ENCODE measurements around the gene RAP1GAP2.
"Not testable (repeated sequence)": the region's sequence is repeated elsewhere in the genome, so short reads cannot be mapped to it uniquely, and the experiment has no call there.

The RAP1GAP2 gene

GRCh38 chr17:3026125-3026855 is 230.1 kb downstream of the RAP1GAP2 start:
- DNase-seq (ENCODE audit: low read depth): no peak

DNA sequence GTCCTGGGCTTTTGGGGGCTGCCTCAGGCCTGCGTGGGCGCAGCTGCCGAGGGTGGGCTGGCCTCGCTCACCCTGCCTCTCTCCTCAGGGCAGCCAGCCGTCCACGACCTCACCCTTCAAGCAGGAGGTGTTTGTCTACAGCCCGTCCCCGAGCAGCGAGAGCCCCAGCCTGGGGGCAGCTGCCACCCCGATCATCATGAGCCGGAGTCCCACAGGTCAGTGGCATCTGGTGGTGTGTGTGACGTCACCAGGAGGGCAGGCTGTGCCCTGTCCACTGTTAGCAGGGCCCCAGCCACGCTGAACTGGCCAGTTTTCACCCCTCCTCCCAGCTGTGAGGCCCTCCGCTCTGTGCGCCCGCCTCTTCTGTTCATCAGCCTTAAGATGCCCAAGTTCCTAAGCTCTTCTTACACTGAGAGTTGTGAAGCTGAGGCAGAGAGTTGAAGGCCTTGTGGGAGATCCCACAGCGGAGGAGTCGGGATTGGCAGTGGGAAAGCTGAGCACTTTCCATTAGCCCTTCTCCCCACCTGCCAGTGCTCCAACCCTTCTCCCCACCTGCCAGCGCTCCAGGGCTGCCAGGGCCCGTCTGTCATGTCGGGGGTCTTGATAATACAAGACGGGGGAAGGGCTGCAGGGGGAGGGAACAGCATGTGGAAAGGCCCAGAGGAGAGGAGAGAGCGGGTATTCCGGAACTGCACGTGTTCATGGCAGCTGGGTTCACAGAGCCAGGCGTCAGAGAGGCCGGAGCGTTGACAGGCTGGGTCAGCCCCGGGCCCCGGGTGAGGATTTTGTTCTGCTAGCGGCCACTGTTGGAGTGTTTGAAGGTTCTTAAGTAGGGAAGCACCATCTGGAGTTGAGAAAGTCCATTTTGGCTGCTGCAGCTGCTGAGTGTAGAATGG is 230.9 kb downstream of the RAP1GAP2 start:
- no peak for DNase-seq (ENCODE audit: low read depth)

DNA sequence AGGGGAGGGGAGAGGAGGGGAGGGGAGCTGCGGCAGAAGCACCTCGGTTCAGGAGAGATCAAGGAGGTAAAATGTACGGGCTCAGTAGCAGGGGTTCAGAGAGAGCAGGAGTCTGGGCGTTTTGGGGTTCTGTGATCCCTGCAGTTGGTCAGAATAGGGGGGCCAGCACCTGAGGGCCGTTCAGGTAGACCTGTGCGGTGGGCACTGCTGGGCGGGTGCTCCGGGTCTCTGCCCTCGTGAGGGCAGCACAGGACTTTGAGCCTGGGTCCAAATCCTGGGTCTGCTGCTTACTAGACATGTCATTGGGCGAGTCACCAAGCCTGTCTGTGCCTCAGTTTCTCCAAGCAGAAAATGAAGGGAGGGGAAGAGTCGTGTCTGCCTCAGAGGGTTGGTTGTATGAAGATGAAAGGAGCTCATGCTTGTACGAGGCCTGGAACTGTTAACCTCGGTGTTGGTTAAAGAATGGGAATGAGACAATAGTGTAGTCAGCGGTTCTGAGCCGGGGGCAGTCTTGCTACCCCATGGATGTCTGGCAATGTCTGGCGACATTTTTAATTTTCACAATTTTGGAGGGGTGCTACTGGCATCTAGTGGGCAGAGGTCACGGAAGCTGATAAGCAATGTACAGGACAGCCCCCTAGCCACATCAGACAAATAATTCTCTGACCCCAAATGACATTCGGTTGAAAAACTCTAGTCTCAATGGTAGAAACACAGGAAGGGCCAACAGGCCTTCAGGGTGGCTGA is 231.7 kb downstream of the RAP1GAP2 start:
- DNase-seq (ENCODE audit: low read depth): no peak

DNA sequence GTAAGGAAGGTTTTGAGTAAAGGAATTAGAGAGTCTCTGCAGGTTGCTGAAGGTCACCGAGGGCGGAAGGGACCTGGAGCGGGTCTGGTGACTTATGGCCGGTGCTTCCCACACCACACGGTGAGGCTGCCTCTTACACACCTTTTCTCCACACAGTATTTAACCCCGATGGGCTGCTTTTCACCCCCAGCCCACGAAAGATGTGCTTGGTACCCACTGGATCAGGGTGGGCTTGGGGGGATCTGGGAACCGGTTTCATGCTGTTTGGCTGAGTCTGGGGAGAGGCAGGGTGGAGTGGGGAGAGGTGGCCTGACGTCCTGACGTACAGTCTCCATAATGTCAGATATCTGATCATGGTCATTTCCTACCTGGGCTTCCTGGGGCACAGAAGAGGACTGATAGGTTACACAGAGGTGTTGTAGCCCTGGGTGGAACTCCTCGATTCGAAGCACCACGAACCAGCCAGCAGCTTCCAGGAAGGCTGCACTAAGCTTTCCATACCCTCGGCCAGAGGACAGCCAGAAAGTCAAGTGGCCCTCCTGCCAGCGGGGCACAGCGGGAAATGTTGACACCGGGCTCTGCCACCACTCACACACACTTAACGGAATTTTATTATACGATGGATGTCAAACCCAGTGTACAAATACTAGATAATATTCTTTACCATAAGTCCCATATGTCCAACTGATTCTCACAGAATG is 233.1 kb downstream of the RAP1GAP2 start:
- no peak for DNase-seq (ENCODE audit: low read depth)

DNA sequence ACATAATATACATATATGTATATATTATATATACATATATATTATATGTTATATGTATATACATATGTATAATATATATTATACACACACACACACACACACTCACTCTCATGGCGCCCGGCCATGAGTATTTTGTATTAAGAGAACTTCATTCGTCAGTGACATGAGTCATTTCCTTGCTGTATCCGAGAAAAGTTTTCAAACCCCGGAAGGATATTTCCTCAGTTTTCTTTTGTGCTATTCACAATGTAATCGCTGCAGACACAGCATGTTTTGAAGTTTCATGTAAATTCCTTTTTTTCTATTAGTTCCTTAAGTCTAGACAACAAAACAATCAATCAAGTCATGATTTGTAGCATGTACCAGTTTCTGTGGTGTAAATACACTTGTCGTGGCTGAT is 233.9 kb downstream of the RAP1GAP2 start:
- no peak for DNase-seq (ENCODE audit: low read depth)

GRCh38 chr17:3030852-3031470 is 234.7 kb downstream of the RAP1GAP2 start:
- not testable (repeated sequence) for DNase-seq (ENCODE audit: low read depth)

GRCh38 chr17:3032258-3033247 is 236.3 kb downstream of the RAP1GAP2 start:
- no peak for DNase-seq (ENCODE audit: low read depth)

DNA sequence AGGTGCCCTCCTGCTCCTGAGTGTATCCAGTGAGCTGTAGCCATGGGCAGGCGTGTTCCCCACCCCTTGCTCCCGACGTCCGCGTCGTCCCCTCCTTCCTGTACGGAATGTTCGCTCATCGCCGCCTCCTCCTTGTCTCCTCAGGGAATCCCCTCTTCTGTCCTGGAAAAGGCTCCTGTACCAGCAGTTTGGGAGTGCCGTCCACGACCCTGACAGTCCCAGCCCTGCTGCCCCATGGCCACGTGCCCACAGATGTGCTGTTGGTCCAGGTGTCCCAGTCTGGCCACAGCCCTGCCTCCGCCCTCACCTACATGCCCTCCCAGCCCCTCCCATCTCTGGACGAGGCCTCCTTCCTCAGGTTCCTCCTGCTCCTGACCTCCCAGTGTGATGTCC is 237.0 kb downstream of the RAP1GAP2 start:
- no peak for DNase-seq (ENCODE audit: low read depth)

GRCh38 chr17:3033741-3034577 is 237.7 kb downstream of the RAP1GAP2 start:
- DNase-seq (ENCODE audit: low read depth): no peak

GRCh38 chr17:3034578-3034920 is 238.3 kb downstream of the RAP1GAP2 start:
- no peak for DNase-seq (ENCODE audit: low read depth)

GRCh38 chr17:3035256-3035967 is 239.2 kb downstream of the RAP1GAP2 start:
- DNase-seq (ENCODE audit: low read depth): no peak

- no peak for DNase-seq (ENCODE audit: low read depth)
Measured at GRCh38 chr17:3035968-3036280, 239.7 kb downstream of the RAP1GAP2 start.

GRCh38 chr17:3036800-3037199 is 240.6 kb downstream of the RAP1GAP2 start:
- no peak for DNase-seq (ENCODE audit: low read depth)

GRCh38 chr17:3037259-3037658 is 241.0 kb downstream of the RAP1GAP2 start:
- no peak for DNase-seq (ENCODE audit: low read depth)

DNA sequence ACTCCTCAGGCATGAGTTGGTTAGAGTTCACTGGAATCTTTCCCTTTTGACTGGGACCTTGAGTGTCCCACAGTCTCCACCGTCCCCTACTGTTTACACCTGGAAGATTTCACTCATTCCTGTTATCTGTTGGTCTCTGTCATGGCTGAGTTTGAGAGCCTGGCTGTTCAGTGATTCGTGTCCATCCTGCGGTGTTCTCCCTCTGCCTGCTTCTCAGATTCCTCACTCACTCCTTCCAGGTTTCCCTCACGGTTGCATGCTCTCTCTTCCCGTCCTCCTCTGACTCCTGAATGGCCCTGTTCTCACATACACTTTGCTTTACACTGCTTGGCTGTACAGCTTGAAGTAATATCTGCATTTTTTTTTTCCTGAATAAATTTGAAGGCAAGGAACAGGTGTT is 242.7 kb downstream of the RAP1GAP2 start:
- no peak for DNase-seq (ENCODE audit: low read depth)

GRCh38 chr17:3039736-3040135 is 243.5 kb downstream of the RAP1GAP2 start:
- DNase-seq (ENCODE audit: low read depth): no peak

DNA sequence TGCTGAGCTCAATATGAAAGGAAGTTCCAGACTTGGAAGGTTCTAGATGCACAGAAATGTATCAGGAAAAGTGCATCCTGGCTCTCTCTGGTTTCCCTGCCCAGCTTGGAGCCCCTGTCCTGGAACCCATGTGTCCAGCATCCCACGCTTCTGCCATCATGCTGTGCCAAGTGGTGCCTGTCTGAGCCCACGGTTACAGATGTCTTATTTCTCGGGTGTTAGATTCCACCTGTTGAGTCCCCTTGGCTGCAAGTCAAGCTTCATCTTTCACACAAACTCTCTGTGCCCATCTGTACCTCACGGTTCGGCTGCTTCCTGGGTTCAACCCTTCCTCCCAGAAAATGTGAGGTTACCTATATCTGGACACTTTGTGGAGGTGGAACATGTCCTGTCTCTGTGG is 244.6 kb downstream of the RAP1GAP2 start:
- no peak for DNase-seq (ENCODE audit: low read depth)

GRCh38 chr17:3043737-3044365 is 247.6 kb downstream of the RAP1GAP2 start:
- DNase-seq (ENCODE audit: low read depth): no peak

- no peak for DNase-seq (ENCODE audit: low read depth)
Measured at GRCh38 chr17:3046753-3047152, 250.5 kb downstream of the RAP1GAP2 start.

Data from activated T-helper 1 cell treated with Interleukin-2 at 50 U/mL for 16 hours (primary cell).